ENCODE results near the gene TSGA10IP.

The TSGA10IP gene

GRCh38 chr11:65976216-65977176 lies 31.2 kb downstream of the TSGA10IP start:
- no peak overlapping the region for H3K4me3 ChIP-seq (ENCODE audit: low read depth, low read length)
- no peak for DNase-seq (ENCODE audit: low read depth)
- TF ChIP-seq CTCF (IDR thresholded peaks at IDR 0.05; ENCODE audit: insufficient read depth, low read depth, low read length, missing control alignments): no peak

DNA sequence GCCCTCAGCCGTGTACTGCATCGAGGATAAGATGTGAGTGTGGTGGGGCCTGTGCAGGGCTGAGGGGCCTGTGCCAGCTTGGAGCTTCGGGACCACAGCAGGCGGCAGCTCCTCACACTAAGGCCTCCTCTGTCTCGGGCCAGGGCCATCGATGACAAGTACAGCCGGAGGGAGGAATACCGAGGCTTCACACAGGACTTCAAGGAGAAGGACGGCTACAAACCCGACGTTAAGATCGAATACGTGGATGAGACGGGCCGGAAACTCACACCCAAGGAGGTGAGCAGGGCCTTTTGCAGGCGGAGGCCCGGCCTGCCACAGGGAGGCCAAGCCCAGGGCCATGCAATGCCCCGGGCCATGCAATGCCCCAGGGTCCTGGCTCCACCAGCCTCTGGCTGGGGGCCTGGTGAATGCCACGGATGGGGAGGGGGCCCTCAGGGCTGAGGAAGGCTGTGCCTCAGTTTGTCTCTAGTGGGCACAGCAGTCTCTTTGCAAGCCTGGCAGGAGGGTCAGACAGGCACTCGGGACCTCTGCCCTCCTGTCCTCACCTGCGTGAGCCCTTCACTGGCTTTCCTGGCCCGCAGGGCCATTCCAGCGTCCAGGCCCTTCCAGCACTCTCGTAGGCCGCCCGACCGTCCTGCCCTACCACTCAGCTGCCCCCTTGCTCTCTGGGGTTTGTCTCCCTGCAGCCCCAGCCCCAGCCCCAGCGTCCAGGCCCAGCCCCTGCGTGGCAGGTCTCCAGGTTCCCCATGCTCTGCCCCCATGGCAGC lies 32.5 kb downstream of the TSGA10IP start:
- TF ChIP-seq CTCF (IDR thresholded peaks at IDR 0.05; ENCODE audit: insufficient read depth, low read depth, low read length, missing control alignments): no peak
- H3K4me3 ChIP-seq (ENCODE audit: low read depth, low read length): no peak overlapping the region
- DNase-seq (ENCODE audit: low read depth): no peak

DNA sequence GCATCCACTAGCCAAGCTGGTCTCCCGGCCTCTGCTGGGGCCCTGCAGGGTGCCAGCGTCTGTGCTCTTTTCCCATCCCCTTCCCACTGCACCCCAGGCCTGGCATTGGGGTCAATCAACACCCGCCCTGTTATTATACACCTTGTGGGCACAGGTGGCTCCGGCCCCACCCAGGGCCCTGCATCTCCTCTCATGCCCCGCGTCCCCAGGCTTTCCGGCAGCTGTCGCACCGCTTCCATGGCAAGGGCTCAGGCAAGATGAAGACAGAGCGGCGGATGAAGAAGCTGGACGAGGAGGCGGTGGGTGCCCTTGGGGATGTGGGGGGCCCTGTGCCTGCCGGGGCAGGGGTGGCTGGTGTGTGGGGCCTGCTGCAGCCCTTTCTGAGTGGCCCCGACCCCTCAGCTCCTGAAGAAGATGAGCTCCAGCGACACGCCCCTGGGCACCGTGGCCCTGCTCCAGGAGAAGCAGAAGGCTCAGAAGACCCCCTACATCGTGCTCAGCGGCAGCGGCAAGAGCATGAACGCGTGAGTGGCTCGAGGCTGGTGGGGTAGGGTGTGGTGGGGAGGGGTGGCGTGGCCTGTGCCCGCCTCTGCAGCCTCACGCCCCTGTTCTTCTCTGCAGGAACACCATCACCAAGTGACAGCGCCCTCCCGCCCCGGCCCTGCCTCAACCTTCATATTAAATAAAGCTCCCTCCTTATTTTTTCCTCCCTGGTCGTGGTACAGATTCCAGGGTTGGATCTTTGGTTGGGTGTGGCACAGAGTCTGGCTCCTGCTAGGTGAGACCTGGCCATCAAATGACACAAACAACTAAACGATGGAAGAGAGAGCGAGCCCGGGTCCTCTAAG lies 33.3 kb downstream of the TSGA10IP start:
- TF ChIP-seq CTCF (IDR thresholded peaks at IDR 0.05; ENCODE audit: insufficient read depth, low read depth, low read length, missing control alignments): no peak
- no peak overlapping the region for H3K4me3 ChIP-seq (ENCODE audit: low read depth, low read length)
- DNase-seq (ENCODE audit: low read depth): no peak

DNA sequence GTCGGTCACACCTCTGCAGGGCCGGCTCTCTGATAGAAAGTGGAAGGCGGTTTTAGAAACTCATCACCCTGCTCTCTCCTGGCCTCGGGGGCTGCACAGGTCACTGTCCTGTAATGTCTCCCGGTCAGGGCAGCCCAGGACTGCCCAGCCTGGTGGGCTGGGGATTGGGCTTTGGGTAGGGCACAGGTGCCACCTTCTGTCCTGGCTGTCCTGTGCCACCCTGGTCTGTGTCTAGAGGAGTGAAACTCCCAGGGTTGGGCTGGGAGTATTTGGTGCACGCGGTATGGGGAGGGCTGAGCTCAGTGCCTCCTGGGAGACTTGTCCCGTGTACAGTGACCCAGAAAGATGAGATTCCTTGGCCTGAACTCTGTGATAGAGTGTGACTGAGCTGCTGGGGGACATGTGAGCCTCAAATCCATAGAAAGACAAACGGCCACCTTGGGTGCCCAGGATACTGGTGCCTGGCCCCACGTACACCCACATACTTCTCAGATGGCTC lies 34.0 kb downstream of the TSGA10IP start:
- no peak for TF ChIP-seq CTCF (IDR thresholded peaks at IDR 0.05; ENCODE audit: insufficient read depth, low read depth, low read length, missing control alignments)

DNA sequence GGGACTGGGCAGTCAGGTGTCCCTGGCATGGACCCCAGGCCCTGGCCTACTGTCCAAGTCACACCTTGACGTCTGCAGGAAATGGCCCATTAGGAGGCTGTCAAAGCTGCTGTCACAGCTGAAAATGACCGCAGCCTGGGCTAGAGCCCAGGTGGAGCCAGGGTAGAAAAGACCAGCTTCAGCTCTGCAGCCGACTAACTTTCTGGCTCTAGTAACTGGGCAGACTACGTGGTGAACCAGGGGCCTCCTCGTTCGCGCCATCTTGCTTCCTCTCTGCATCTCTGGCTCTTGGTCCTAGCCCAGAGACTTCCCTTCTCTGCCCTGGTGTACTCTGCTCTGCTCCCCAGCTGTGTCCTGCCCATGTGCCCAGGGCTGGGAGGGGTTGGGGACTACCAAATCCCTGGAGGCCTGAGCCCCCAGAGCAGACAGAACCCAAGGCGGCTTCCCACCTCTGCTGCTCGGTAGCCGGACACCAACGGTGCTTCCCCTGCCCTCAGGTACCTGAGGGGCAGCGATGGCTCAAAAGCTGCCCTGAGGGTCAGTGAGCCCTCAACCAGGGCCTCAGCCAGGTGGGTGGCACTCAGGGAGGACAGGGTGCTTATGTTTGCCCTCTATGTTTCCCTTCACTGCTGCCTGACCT lies 35.9 kb downstream of the TSGA10IP start:
- no peak for DNase-seq (ENCODE audit: low read depth)
- TF ChIP-seq CTCF (IDR thresholded peaks at IDR 0.05; ENCODE audit: insufficient read depth, low read depth, low read length, missing control alignments): no peak
- no peak overlapping the region for H3K4me3 ChIP-seq (ENCODE audit: low read depth, low read length)

More for the DNA sequence above, 34.0 kb downstream of the TSGA10IP start:
- no peak overlapping the region for H3K4me3 ChIP-seq (ENCODE audit: low read depth, low read length)
- DNase-seq (ENCODE audit: low read depth): no peak
